Mucosa of stomach (tissue), 1 donor: ENCODE data around the gene MPL.
A peak's percentile ranks its signal among the peaks of the same experiment; 100 is the strongest.

Source experiments
- H3K27me3 ChIP-seq: one replicate; pipeline ENCODE4 v1.7.0; 2013; ENCODE audit warnings: mild to moderate bottlenecking, low read length; ENCODE audit not compliant: control insufficient read depth, insufficient read depth
- H3K36me3 ChIP-seq: one replicate; pipeline ENCODE4 v1.7.0; 2013; ENCODE audit warnings: low read length; ENCODE audit not compliant: control insufficient read depth, insufficient read depth
- H3K4me1 ChIP-seq: one replicate; pipeline ENCODE4 v1.7.0; 2013; ENCODE audit warnings: mild to moderate bottlenecking, low read length; ENCODE audit not compliant: control insufficient read depth, insufficient read depth
- H3K4me3 ChIP-seq: one replicate; pipeline ENCODE4 v1.7.0; 2013; ENCODE audit warnings: low read length
- H3K9ac ChIP-seq: one replicate; pipeline ENCODE4 v1.7.0; 2013; ENCODE audit warnings: mild to moderate bottlenecking, low read length, moderate library complexity
- H3K9me3 ChIP-seq: one replicate; pipeline ENCODE4 v1.7.0; 2013; ENCODE audit warnings: mild to moderate bottlenecking, low read length, moderate library complexity; ENCODE audit not compliant: control insufficient read depth
- donor health status: Pancreatic carcinoma.

Gene MPL

DNA sequence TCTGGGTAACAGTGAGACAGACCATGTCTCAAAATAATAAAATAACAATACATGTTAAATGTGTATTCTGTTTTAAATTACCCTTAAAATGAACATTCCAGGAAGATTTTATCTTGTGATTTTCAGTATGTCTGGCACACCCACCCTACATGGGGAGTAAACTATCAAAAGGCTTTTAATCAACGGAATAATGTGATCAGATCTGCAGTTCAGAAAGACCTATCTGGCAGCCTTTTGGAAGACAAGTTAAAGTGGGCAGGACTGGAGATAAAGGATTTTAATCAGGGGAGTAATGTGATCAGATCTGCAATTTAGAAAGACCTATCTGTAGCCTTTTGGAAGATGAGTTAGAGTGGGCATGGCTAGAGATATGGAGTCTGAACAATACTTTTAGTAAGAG, 41.9 kb downstream of the MPL start:
- Histone ChIP-seq H3K27me3 (no peaks in the 10 kb centered on the region), H3K4me1 (peaks cover 7% of the 10 kb centered on the region), H3K4me3 (no peak overlapping the region), H3K9ac (no peak overlapping the region), H3K9me3 (no peaks in the 10 kb centered on the region), H3K36me3 (peaks cover 9% of the 10 kb centered on the region)

DNA sequence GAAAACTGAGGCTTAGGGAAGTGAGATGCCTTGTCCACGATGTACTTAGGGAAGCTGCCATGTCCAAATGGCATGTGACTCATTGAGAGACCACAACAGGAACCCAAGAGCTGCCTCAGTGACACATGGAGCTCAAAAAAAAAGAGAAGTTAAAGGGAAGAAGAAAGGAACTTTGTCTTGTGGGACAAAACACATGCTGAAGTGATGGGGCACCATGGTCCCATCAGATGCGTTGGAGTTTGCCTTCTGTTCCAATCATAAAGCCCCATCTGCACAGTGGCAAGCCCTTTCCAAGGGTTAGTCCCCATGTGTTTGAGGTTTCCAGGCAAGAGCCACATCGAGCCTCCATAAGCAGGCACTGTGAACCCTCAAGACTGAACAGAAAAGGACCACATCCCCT, 44.0 kb downstream of the MPL start:
- Histone ChIP-seq H3K9ac (no peak overlapping the region), H3K4me3 (no peak overlapping the region), H3K36me3 (peaks cover 17% of the 10 kb centered on the region), H3K9me3 (no peaks in the 10 kb centered on the region), H3K4me1 (peaks cover 7% of the 10 kb centered on the region), H3K27me3 (no peaks in the 10 kb centered on the region)

DNA sequence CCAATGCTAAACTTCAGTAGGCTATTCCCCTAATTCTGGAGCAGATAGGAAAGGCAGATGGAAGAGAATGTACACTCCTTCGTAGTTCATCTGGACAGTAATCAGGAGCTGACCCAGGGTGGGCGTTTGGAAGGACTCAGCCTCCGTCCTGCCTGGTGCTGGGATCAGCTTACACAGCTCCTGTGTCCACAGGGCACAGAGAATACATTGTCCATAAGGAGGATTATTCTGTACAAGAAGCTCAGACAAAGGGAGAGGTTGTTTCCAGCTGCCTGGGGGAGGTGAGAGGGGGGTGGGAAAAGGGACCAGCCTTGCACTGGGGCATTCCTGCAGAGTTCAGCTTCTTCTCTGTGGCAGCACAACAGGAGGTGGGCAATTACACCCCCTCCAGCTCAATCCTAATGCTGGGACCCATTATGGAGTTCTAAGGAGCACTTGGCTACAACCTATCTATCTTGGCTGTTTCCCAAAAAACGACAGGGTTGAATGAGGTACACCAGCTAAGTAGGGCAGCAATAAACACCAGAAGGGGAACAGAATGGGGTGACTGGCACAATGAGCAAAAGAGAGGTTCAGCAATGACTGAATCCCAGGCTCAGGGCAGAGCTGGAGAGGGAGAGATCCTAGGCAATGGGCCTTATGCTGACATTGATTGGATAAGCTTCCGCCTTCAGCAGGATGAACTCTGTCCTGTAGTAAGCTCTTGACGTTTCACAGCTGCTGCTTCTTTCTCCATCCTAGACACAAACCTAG, 44.6 kb downstream of the MPL start:
- peaks cover 7% of the 10 kb centered on the region for H3K4me1 ChIP-seq
- no peak overlapping the region for H3K4me3 ChIP-seq
- H3K27me3 ChIP-seq: no peaks in the 10 kb centered on the region
- H3K9ac ChIP-seq: no peak overlapping the region
- H3K9me3 ChIP-seq: no peaks in the 10 kb centered on the region
- H3K36me3 ChIP-seq: peaks cover 17% of the 10 kb centered on the region

GRCh38 chr1:43383449-43383848, 45.8 kb downstream of the MPL start:
- Histone ChIP-seq H3K9ac (no peak overlapping the region), H3K4me1 (peaks cover 11% of the 10 kb centered on the region), H3K9me3 (no peaks in the 10 kb centered on the region), H3K36me3 (peaks cover 17% of the 10 kb centered on the region), H3K27me3 (no peaks in the 10 kb centered on the region), H3K4me3 (no peak overlapping the region)

GRCh38 chr1:43386676-43387075, 49.1 kb downstream of the MPL start:
- H3K36me3 ChIP-seq: peaks cover 17% of the 10 kb centered on the region

DNA sequence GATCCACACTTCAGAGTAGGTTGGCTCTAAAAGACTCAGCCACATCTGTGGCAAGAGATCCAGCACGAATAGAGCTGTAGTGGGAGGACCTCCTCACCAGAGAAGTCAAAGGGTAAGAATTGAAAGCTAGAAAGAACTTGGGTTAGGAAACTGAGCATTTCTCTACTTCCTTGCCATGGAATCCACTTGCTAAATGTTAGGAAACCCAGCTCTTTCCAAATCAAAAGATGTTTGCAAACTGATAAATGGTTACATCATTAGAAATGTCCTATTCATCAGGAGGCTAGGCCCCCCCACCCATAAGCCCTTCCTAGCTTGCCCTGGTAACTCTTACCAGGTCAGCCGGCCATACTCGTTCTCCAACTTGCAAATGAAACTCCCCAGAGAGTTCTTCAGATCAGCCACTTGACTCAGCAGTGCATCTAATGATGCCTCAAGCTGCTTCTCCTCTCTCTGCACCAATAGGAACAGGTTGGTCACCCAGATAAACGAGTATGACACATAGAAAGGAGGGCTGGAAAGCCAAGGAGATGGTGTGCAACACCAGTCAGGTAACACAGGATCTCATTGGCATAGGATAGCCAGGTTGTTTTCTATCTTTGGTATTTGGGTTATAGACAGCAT, 50.5 kb downstream of the MPL start:
- Histone ChIP-seq H3K9me3 (no peaks in the 10 kb centered on the region), H3K4me1 (peaks cover 15% of the 10 kb centered on the region), H3K27me3 (no peaks in the 10 kb centered on the region), H3K4me3 (no peak overlapping the region), H3K36me3 (peaks cover 12% of the 10 kb centered on the region), H3K9ac (peak overlapping the region; percentile 95)

More at GRCh38 chr1:43386676-43387075, 49.1 kb downstream of the MPL start:
- Histone ChIP-seq H3K9ac (no peak overlapping the region), H3K9me3 (no peaks in the 10 kb centered on the region), H3K4me1 (peaks cover 22% of the 10 kb centered on the region), H3K27me3 (no peaks in the 10 kb centered on the region), H3K4me3 (no peak overlapping the region)

DNA sequence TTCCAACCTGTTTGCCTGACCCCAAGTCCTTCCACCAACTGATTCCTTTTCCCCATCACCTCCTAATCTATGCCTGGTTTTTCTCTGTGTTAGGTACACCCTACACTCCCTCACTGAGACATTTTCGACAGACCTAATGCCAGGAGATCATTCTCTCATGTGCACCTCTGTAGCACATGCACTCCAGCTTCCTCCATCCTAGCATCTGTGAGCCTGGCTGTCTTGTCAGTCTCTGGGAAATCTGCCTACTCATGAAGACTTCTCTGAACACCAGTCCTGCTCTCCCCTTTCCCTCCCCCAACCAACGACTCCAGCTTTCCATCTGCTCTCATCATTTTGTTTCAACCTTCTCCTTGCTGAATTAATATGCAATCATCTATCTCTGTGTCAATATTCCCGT, 51.0 kb downstream of the MPL start:
- no peaks in the 10 kb centered on the region for H3K27me3 ChIP-seq
- H3K9me3 ChIP-seq: no peaks in the 10 kb centered on the region
- H3K36me3 ChIP-seq: peaks cover 11% of the 10 kb centered on the region
- H3K9ac ChIP-seq: peak overlapping the region; percentile 95
- peaks cover 15% of the 10 kb centered on the region for H3K4me1 ChIP-seq
- peak overlapping the region; percentile 52 for H3K4me3 ChIP-seq

GRCh38 chr1:43389326-43390313, 52.0 kb downstream of the MPL start, which contains the start of the genes MED8 and SZT2:
Gene MED8 (minus strand): TSS chr1:43389800. CDS start chr1:43389764, 36 bp downstream.
Gene SZT2 (plus strand): TSS chr1:43389899. CDS start chr1:43389969, 70 bp downstream.
- H3K9me3 ChIP-seq: no peaks in the 10 kb centered on the region
- H3K4me3 ChIP-seq: peak within 1 kb of the TSS; percentile 52
- peaks cover 8% of the 10 kb centered on the region for H3K36me3 ChIP-seq
- H3K9ac ChIP-seq: peak within 1 kb of the TSS; percentile 95
- H3K27me3 ChIP-seq: no peaks in the 10 kb centered on the region
- peaks cover 15% of the 10 kb centered on the region for H3K4me1 ChIP-seq

GRCh38 chr1:43392702-43393101, 55.1 kb downstream of the MPL start:
- no peak overlapping the region for H3K9ac ChIP-seq
- H3K27me3 ChIP-seq: no peaks in the 10 kb centered on the region
- H3K4me1 ChIP-seq: peaks cover 15% of the 10 kb centered on the region
- H3K9me3 ChIP-seq: no peaks in the 10 kb centered on the region
- H3K36me3 ChIP-seq: no peaks in the 10 kb centered on the region
- H3K4me3 ChIP-seq: no peak overlapping the region

- H3K27me3 ChIP-seq: no peaks in the 10 kb centered on the region
- no peaks in the 10 kb centered on the region for H3K9me3 ChIP-seq
- no peak overlapping the region for H3K4me3 ChIP-seq
- H3K9ac ChIP-seq: no peak overlapping the region
- H3K36me3 ChIP-seq: no peaks in the 10 kb centered on the region
- peaks cover 3% of the 10 kb centered on the region for H3K4me1 ChIP-seq
Measured at GRCh38 chr1:43395523-43395922, 57.9 kb downstream of the MPL start.

DNA sequence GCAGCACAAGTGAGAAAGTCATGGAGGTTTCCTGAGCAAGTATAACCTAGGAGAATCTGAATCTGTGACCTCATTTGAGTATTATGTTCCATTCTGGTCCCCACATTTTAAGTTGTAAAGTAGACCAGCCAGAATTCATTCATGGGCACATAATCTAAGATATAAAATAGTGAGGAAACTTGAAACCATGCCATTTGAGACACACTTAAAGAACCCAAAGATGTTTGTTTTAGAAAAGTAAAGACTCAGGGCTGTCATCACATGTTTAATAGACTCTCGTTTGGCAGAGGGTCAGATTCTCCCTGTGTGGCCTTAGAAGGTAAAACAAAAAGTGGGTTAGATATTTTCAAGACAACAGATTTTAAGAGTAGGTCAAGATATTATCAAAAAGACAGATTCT, 58.4 kb downstream of the MPL start:
- no peaks in the 10 kb centered on the region for H3K27me3 ChIP-seq

More for the DNA sequence above, 58.4 kb downstream of the MPL start:
- H3K4me1 ChIP-seq: no peaks in the 10 kb centered on the region
- H3K36me3 ChIP-seq: no peaks in the 10 kb centered on the region
- H3K9ac ChIP-seq: no peak overlapping the region
- no peaks in the 10 kb centered on the region for H3K9me3 ChIP-seq
- no peak overlapping the region for H3K4me3 ChIP-seq
